Erythroblast (primary cell): ENCODE data around the gene SYNM.

Experiments
- DNase-seq, 2 experiments: peaks; one replicate each; lab custom pipeline; 2025; lab: John Stamatoyannopoulos, UW
- GATA1 ChIP-seq: IDR thresholded peaks from 2 replicates; pipeline ENCODE4 v1.6.1; 2011; ENCODE audit warnings: low read depth, mild to moderate bottlenecking, control low read depth, low read length, moderate library complexity
- POLR2A ChIP-seq: IDR thresholded peaks from 2 replicates; pipeline ENCODE4 v1.6.1; 2011; ENCODE audit warnings: mild to moderate bottlenecking, low read length

Gene SYNM

GRCh38 chr15:99163271-99164062 is 58.6 kb downstream of the SYNM start:
- no peak for TF ChIP-seq POLR2A
- TF ChIP-seq GATA1 = no peak

GRCh38 chr15:99164119-99164518 is 59.2 kb downstream of the SYNM start:
- no peak for TF ChIP-seq POLR2A
- TF ChIP-seq GATA1 = no peak

More at GRCh38 chr15:99163271-99164062, 58.6 kb downstream of the SYNM start:
- no peak for DNase-seq

DNA sequence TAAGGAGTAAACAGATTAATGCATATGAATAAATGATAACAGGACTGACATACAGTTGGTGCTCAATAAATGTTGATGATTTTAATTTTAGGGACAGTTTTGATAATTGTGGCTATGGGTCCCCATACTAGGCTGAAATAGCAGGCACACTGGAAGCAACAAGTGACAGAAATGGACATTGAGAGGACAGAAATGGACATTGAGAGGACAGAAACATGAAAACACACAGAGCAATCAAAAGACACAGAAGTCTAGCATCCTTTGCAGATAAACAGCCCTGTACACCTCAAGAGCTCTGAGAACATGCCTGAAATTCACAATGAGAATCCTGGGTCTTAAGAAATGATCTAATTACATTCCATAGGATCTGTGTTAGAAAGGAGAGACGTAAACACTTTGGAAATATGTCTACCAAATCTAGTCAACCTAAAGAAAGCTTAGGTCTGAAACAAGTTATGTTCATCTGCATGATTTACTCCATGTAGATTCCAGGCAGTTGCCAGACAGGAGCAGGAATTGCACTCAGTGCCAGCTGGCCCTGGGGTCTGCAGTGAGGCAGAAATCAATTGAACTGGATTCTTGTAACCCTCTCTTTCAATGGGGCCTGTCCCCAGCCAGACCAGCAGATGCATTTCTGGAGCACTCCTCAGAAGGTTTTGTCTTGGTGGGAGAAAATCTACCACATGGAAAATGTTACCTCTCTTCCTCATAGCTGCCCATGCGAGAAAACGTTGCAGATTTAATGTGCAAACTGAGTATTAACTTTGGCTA is 60.3 kb downstream of the SYNM start:
- DNase-seq = no peak
- TF ChIP-seq POLR2A = no peak
- no peak for TF ChIP-seq GATA1

More at GRCh38 chr15:99164119-99164518, 59.2 kb downstream of the SYNM start:
- DNase-seq = no peak

GRCh38 chr15:99165956-99166689 is 61.2 kb downstream of the SYNM start:
- TF ChIP-seq POLR2A = no peak
- no peak for DNase-seq

DNA sequence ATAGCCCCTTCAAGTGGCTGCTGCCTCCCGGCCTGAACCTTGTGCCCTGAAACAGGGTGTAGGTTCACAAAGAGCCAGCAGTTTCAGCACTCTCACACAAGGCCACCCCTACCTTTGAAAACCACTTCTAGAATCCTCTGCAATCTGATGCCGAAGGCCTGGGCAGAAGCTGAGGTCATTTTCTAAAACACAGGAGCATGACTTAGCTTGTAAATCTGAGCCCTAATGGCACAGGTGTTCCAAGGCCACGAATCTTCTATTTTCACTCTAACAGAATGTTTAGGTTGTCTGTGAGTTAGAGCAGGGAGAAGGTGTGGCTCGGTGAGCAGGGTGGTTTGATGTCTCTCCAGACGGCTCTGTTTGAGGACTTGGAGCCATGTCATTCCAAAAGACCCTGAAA is 62.3 kb downstream of the SYNM start:
- no peak for TF ChIP-seq POLR2A
- TF ChIP-seq GATA1 = no peak
- DNase-seq = no peak

DNA sequence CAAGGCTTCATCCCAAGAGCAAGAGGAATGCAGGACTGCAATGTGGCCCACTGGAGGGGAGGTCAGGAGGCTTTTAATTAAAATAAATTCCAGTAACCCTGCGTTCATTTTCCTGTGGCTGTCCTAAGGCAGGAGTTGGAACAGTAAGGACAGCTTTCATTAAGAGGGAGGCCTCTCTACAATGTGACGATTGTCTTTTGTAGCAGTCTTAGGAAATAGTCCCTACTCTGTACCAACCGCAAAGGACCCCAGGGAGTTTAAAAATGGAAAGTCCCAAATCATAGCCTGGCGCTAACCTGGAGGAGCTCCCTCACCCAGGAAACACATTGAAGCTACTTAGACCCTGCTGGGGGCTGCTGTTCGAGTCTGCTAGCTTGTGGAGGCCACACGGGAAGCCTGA is 62.8 kb downstream of the SYNM start:
- no peak for DNase-seq
- no peak for TF ChIP-seq POLR2A
- no peak for TF ChIP-seq GATA1

- DNase-seq = no peak
- TF ChIP-seq POLR2A (no peak), GATA1 (no peak)
Measured at GRCh38 chr15:99168601-99169580, 64.0 kb downstream of the SYNM start.

DNA sequence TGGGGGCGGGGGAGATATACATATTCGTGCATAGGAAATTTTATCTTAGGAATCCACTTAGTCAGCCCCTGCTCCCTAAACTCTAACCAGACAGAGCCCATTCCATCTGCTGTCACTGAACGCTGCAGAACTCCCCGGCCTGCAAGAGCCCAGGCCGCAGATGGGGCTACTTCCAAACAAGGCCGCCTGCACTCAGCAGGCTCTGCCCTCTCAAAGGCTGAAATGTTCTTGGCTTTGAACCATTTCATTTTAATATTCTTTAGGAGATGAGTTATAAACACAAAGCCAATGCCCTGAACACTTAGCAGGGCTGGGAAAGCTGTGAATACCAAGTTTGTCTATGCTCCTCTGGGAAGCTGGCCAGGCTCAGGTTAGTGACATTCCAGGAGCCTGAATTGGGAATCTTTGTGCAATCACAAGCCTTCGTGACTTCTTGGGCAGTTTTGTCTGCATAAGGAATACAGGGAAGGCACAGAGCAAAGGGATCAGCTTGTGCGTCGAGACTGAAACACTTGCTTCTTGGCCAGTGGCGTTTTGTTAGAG is 65.0 kb downstream of the SYNM start:
- no peak for TF ChIP-seq GATA1
- no peak for TF ChIP-seq POLR2A
- DNase-seq = no peak

GRCh38 chr15:99170476-99171065 is 65.7 kb downstream of the SYNM start:
- no peak for TF ChIP-seq GATA1
- no peak for TF ChIP-seq POLR2A
- DNase-seq = no peak

GRCh38 chr15:99172171-99172570 is 67.3 kb downstream of the SYNM start:
- DNase-seq = no peak
- TF ChIP-seq POLR2A (no peak), GATA1 (no peak)

- no peak for TF ChIP-seq GATA1
- no peak for TF ChIP-seq POLR2A
- no peak for DNase-seq
Measured at GRCh38 chr15:99172989-99173388, 68.1 kb downstream of the SYNM start.
